ENCODE results near the gene TGM2.

The TGM2 gene

DNA sequence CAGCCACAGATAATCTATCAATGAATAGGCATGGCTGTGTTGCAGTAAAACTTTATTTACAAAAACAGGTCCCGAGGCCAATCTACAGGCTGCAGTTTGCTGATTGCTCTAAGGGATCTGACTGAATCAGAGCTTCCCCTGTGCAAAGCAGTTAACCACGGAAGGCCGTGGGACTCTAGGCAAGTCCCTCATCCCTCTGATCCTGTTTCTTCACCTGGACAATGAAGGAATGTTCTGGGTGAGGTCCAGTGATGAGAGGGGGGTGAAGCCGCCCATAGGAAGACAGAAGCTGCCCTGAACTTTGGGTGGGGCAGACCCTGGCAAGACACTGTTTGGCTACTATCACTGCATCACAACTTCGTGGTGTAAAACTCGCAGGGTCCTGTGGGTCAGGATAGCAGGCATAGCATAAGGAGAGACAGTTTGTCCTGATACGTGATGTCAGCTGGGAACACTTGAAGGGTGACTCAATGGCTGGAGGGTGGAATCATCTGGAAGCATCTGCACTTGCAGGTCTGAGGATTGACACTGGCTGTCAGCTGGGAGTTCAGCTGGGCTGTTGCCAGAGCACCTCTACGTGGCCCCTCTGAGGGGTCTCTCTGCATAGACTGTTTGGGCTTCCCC, 33.3 kb upstream of the TGM2 start:
- no peak for DNase-seq

DNA sequence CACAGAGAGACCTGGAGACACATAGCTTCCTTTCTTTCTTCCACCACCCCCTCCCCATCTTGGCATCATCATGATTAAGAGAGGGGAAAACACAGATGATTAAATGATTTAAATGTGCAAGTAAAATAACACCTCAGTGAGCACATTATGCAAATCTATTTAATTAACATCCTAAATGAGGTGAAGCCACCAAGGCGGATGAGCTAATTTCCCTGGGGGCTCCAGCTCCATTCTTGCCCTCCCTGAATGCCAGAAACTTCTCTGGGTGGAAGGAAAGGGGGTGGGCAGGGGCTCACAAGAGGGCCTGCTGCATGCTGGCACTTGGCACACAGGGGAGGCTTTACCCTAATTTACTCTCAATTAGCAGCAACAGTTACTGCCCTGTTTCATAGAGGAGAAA, 32.5 kb upstream of the TGM2 start:
- no peak for DNase-seq

DNA sequence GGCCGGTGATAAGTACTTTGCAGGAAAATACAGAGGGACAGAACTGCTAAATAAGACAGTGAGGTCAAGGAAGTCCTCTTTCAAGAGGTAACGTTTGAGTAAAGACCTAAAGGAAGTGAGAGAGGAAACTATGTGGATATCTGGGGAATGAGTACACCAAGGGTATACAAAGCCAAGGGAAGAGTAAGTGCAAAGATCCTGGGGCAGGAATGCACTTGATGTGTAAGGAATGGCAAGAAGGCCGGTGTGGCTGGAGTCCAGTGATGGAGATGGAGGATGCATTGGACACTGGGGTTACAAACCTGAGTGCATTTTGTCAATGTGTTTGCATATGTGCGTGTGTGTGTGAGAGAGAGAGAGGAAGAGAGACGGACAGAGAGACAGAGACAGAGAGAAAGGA, 32.1 kb upstream of the TGM2 start:
- no peak for DNase-seq

DNA sequence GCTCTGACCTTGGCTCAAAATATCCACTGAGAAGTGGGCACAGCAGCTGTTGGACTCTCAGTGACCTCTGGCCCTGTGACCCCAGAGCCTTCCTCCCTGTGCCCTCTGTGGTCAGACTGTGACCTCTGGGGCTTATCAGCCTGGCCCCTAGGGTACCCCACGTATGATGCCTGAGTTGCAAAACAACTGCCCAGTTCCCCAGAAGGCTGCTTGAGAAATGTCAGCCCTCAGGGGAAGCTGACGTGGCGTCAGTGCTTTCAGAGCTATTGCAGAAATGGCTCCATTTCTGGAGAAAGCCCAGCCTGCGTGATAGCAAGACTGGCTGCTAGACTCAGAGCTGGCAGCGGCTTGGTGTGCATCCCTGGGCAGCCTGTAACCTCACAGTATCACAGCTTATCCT, 31.5 kb upstream of the TGM2 start:
- peak; percentile 8 for DNase-seq

DNA sequence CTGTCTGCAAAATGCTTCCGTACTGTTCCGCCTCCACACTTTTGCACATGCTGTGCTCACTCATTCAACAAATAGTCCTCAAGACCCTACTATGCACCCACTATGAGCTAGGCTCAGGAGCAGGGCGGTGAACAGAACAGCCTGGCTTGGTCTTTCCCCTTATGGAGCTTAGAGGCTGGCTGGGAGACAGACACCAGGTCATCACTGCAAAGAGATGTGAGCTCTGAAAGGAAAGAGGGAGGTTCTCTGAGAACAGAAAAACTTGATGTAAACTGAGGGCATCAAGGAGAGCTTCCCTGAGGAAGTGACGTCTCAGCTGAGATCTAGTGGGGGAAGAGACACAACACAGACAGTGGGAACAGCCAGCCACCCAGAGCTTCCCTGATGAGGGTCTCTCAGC, 31.0 kb upstream of the TGM2 start:
- no peak for DNase-seq

DNA sequence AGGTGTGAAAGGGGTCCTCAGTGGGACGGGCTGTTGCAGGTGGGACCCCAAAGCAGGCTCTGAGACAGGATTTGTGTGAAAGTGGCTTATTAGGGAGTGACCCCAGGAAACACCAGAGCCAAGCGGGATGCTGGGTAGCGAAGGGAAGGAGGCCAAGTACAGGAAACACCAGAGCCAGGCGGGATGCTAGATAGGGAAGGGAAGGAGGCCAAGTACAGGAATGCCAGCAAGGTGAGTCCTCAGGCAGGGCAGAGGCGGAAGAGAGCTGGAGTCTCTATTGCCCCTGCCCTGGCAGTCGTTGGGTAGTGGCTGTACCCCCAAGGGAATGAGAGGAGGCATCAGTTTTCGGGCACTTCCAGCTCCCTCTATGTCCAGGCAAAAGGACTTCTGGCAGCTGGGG, 30.5 kb upstream of the TGM2 start:
- DNase-seq, result no peak

DNA sequence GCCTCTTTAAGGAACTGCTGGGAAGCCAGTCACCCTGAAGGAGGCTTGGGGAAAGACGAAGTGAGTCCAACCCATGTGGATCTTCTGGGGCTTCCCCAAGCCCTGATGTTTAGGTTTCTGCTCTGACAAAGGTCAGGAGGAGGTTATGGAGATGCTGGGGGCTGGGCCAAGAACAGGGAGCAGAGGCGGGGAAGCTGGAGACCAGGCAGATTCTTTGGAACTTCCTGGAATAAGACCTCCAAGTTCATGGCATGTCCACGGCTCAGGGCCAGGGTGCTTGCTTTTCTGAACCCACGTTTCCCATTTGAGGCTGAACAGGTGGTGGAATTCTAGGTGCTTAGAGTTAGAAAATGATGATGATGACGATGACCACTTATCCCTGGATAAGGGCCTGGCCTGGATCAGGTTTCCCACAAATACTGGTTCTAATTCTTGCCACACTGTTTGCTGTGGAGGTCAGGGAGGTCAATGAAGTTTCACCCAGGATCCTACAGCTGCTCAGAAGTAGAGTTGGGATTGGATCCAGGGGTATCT, 30.0 kb upstream of the TGM2 start:
- DNase-seq, result no peak

DNA sequence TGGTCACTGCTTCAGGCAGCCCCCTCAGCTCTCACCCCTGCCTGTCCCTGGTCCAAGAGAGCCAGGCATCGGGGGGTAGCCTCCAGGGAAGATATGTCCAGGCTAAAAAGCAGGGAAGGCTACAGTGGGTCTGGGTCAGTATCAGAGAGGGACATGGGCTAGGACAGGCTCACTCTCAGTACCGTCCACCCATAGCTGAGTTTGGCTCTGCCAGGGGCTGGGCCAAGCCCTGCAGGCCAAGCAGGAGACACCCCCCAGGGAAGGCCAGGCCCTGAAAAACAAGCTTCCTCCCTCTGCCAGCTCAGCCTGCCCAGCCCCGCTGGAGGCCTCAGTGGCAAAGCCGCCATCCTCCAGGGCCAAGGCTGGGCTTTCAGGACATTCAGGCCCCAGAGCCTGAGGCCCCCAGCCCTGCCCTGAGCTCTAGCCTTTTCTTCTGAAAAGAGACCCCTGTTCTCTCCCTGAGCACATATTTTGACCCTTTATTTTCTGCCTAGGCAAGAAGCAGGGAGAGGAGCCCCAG, 28.6 kb upstream of the TGM2 start:
- DNase-seq, result no peak

DNA sequence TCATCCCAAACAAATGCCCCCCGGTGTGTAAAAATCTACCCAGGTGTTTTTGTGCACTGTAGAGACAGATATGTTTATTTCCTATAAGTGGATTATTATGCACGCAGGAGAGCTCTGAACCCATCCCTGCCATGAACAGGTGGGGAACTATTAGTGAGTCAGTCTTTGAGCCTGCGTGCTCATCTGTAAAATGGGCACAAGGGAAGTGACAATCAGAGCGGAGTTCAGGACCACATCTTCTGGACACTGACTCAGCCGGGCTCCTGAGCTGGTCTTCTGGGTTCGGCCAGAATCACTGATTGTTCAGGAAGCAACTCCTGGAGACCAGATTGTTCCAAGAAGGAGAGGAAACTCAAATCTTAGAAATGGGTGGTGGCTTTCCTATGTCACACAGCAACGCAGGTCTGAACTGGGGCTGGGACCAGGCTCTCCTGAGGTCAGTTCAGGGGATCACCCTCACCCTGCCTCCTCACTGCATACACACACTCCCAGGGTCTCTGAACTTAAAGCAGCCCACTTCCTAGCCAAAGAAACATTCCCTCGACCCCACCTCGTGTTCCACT, 27.3 kb upstream of the TGM2 start:
- DNase-seq, result no peak

DNA sequence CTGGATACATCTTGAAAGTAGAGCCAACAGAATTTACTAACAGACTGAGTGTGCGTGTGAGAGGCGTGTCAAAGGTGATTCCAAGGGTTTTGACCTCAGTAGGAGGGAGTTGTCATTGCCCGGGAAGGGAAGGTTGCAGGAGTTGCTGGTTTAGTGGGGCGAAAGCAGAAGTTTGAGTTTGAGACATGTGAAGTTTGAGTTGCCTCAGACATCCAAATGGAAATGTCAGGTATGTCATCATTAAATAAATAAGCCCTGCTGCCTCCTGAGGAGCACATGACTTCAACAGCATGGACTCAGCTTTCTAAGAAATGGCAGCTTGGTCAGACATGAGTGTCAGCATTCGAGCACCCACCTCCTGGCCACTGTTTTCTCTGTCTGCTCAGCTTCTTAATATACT, 26.6 kb upstream of the TGM2 start:
- DNase-seq, result no peak

DNA sequence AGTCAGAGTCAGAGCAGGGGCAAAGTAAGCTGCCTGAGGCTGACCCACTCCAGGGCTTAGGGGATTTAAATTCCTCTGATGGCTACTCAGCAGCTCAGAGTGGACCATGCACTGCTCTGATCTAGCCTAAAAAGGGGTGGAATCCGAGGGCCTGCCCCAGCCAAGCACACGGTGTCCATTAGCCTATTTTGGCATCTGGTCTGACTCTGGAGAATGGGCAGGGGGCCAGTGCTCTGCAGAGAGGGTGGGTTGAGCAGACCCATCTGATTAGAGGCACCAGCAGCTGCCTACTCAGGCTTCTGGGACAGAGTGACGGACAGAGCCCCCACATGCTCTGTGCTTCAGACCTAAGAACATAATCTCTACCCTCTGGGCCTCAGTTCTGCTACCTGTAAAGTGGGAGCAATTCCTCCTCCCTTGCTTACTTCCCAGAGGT, 25.9 kb upstream of the TGM2 start:
- DNase-seq, result no peak

DNA sequence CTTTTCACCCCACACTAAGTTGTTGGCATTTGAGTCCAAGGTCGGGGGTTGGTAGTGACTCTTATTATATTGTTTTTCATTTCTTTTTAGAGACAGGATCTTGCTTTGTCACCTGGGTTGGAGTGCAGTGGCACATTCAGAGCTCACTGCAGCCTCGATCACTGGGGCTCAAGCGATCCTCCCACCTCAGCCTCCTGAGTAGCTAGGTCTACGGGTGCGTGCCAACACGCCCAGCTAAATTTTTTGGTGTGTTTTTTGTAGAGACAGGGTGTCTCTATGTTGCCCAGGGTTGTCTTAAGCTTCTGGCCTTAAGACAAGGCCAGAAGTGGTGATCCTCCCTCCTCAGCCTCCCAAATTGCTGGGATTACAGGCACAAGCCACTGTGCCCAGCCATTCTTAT, 25.1 kb upstream of the TGM2 start:
- no peak for DNase-seq

DNA sequence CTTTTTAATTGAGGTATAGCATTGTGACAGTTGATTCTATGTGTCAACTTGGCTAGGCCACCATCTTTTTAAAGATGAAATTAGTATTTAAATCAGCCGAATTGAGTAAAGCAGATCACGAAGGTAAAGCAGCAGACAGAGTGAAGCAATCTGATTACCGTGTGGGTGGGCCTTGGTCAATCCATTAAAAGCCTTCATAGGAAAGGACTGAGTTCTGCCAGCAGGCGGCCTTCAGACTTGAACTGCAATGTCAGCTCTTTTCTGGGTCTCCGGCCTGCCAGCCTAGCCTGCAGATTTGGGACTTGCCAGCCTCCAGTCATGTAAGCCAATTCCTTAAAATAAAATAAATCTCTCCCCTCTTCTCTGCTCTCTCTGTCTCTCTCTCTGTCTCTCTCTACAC, 22.4 kb upstream of the TGM2 start:
- DNase-seq, result no peak

DNA sequence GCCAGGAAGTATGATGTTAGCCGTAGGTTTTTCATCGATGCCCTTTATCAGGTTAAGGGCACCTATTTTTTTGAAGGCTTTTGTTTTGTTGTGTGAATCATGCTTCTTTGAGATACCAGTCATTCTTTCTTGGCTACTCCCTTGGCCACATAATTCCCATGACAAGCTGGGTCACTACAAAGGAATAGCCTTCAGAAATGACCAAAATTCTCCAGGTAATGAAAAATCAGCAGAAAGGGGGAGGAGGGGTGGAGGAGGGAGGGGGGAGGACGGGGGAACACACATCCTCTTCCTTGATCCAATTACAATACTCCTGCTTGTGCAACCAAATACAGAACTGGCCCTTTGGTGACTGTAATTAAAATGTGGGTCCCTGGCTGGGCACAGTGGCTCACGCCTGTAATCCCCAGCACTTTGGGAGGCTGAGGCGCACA, 21.7 kb upstream of the TGM2 start:
- DNase-seq, result no peak

DNA sequence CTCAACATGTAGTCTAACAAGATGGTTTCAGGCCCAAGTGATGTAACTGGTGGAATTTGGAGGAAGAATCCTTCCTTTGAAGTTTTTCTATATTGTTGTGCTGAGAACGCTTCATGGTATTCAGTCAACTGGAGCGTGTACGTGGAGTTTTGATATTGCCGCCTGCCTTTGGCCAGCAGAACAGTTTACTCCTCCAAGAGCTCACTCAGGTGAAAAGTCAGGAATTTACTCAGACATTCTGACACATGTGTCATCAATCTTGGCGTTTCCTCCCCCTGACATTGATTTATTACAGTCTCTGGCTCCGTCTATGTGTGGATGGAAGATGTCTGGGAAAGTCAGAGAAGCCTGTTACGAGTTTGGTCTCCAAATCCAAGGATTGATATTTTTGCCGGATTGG, 19.0 kb upstream of the TGM2 start:
- no peak for DNase-seq

DNA sequence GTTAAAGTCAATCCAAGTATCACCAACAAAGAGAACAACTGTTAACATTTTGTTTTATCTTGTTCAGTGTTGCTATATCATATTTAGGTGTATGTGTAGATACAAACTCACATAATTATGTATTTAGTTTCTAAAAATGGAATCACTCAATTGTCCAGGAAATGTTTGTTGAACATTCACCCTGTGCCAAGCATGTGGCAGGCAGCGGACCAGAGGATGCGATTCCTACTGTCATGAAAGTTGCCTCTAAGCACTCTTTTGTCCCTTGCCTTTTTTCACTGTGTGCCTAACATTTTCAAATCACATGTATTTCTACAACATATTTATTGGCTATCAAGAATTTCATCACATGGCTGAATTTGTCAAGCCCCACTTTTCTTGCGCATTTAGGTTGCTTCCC, 16.9 kb upstream of the TGM2 start:
- no peak for DNase-seq

DNA sequence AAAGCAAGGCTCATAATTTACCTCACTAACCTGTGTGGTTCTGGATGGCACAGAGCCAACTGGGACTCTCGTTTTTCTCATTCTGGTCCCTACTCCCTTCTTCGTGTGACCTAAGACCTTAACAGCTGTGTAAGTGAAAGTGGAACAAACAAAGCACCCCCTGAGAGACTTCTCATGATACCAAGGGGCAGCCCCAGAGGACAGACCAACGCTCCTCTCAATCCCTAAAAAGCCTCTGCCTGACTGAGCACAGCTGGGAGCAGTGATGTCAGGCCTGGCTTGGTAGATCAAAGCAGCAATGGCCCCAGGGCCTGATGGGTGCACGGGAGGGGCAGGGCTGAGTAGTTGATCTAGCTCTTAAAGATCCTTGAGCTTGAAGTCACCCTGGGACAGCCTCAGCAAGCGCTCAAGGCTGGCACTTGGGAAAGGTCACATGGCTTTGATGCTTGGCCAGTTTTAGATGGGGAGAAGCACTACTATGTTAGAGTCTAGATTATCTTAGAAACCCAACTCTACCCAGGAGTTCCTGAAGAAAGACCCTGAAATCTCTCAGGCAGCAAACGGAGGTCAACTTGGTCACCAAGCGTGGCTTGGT, 16.2 kb upstream of the TGM2 start:
- DNase-seq, result no peak

DNA sequence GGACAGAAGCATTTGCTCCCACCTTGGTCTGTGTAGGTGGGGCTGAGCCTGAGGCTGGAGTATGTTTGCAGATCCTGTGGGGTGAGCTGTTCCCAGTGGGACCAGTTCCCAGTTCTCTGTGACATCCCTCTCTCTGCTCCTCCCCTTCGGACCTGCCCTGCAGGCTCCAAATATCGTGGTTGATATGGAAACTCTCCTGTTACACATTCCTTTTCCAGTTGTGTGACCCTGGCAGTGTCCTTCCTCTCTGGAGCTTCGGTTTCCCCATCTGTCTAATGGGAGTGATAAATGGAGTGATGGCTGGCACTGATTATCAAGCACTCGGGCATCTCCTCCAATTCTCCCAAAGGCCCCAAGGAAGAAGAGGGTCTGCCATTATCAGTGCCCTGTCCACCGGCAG, 15.7 kb upstream of the TGM2 start:
- no peak for DNase-seq

DNA sequence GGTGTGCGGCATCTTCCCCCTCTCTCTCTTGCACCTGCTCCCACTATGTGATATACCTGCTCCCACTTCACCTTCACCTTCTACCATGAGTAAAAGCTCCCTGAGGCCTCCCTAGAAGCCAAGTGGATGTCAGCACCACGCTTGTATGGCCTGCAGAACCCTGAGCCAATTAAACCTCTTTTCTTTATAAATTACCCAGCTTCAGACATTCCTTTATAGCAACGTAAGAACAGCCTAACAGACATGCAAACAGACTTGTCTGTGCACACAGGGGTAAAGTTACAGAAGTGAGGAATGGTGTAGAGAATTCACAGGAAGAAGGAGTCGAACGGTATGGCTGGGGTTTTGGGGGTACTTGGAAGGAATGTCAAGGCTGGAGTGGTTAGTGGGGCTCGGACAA, 14.8 kb upstream of the TGM2 start:
- DNase-seq, result no peak

DNA sequence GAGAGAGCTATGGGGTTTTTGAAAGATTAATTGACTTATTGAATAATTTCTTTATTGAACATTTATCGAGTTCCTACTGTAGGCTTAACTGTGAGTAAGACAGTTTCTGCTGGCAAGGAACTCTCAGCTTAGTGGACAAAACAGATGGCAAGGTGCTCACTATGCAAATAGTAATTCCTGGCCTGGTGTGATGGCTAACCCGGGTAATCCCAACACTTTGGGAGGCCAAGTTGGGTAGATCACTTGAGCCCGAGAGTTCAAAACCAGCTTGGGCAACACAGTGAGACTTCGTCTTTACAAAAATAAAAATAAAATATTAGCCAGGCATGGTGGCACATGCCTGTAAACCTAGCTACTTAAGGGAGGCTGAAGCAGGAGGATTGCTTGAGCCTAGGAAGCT, 13.5 kb upstream of the TGM2 start:
- no peak for DNase-seq

DNA sequence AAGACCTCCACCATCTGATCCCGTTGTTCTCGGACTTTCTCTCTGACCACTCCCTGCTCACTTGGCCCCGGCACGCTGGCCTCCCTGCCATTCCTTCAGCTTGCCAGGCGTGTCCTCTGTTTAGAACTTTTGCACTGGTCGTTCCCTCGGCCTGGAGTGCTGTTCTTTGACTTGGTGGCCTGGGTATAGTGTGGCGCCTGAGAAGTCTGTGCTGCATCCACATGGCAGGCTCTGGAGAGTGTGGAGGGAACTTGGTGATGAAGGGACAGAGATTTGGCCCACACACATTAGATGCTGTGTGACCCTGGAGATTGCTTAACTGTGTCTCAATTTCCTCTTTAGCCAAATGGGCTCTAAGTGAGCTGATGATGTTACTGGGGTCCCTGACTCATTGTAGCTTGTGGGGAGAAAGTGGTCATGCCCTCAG, 13.0 kb upstream of the TGM2 start:
- no peak for DNase-seq

DNA sequence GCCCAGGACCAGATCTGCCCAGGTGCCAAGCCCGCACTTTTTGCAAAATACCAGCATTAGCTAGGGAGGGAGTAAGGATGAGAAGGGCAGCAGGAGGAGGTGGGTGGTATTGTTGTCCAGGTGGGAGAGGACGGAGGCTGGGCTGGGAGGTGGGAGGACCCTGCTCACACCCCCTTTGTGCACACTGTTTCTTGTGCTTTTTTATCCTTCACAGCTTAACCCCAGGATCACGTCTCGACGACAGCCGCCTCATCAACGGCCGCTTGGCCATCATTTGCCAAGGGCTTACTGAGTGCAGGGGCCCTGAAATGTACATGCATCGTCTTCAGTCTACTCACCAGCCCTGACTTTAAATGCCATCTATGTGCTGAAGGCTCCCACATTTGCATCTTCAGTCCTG, 12.1 kb upstream of the TGM2 start:
- no peak for DNase-seq

DNA sequence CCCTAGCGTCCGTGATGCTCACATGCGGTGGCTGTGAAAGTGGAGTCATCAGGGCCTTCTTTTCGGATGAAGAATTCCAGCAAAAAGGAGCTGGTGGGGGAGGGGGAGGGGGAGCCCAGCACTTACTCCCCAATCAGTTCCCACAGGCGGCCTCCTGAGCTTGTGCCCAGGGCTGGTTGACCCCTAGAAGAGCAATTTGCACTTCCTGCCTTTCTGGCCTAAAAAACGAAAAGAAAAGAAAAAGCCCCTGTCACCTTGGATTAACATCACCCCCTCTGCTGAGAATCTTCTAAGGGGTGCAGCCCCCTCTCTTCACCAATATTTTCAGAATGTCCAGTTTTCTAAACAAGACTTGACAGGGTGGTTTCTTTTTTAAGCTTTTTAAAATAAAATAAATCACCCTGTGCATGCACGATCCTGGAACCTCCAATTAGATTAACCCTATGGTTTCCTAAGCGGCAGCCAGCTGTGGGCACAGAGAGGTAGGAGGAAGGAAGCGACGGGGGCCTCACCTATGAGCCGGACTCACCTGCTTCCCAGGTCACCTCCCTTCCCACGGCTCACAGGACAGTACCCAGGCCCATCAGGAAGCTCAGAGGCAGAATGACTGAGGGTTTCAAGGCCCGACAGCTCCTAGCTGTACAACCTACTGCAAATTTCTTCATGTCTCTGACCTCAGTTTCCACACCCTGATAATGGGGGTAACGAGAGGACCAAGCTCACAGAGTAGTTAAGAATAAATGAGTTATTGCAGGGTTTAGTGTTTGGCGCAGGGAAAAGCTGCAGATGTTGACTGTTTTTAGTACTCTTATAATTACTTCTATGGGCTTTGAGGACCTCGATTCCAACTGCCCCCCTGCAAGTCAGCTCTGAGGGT, 10.5 kb upstream of the TGM2 start:
- DNase-seq, result no peak
